Neural progenitor cell (in vitro differentiated cells): Measurements from ENCODE around the gene PI4KB. TPM values are rescaled to one million over a fixed set of nuclear protein-coding genes. Genes with fewer than 3 reads are reported as not detected.

Experiments
- DNase-seq: peaks from one replicate; pipeline ENCODE4 v3.0.0-alpha.2; 2016; ENCODE audit warnings: low spot score
- H2AFZ ChIP-seq: fragments of 200-600 bp; sonication (generic); replicated peaks from 2 replicates; pipeline ENCODE4 v1.6.1; 2016; ENCODE audit warnings: antibody characterized with exemption
- H3F3A ChIP-seq: fragments of 200-600 bp; sonication (generic); 2 replicates; pipeline ENCODE4 v1.6.1; 2016; ENCODE audit warnings: antibody characterized with exemption, low read depth
- H3K27ac ChIP-seq: fragments of 200-600 bp; sonication (generic); 2 replicates; pipeline ENCODE4 v1.5.1; 2016; ENCODE audit warnings: mild to moderate bottlenecking
- H3K27me3 ChIP-seq: fragments of 200-600 bp; sonication (generic); 2 replicates; pipeline ENCODE4 v1.6.1; 2016; ENCODE audit warnings: mild to moderate bottlenecking, moderate library complexity
- H3K36me3 ChIP-seq: fragments of 200-600 bp; sonication (generic); 2 replicates; pipeline ENCODE4 v1.5.1; 2016
- H3K4me1 ChIP-seq: fragments of 200-600 bp; sonication (generic); 2 replicates; pipeline ENCODE4 v1.6.1; 2016; ENCODE audit warnings: mixed run types
- H3K4me2 ChIP-seq: fragments of 200-600 bp; sonication (generic); 2 replicates; pipeline ENCODE4 v1.6.1; 2016
- H3K4me3 ChIP-seq: fragments of 200-600 bp; sonication (generic); 2 replicates; pipeline ENCODE4 v1.5.1; 2016
- H3K79me2 ChIP-seq: fragments of 200-600 bp; sonication (generic); 2 replicates; pipeline ENCODE4 v1.6.1; 2016; ENCODE audit warnings: low read depth
- H3K9ac ChIP-seq: fragments of 200-600 bp; sonication (generic); 2 replicates; pipeline ENCODE4 v1.6.1; 2016
- H3K9me3 ChIP-seq: fragments of 200-600 bp; sonication (generic); 2 replicates; pipeline ENCODE4 v1.5.1; 2016; ENCODE audit warnings: low read depth
- H4K20me1 ChIP-seq: fragments of 200-600 bp; sonication (generic); 2 replicates; pipeline ENCODE4 v1.6.1; 2016; ENCODE audit warnings: low read depth
- H3K27ac Mint-ChIP-seq: 3 replicates; pipeline ENCODE4 v1.8.0; 2021; ENCODE audit warnings: mixed read lengths
- H3K27me3 Mint-ChIP-seq: 2 replicates; pipeline ENCODE4 v1.8.0; 2022; ENCODE audit warnings: low read depth, mild to moderate bottlenecking, inconsistent platforms, moderate library complexity, mixed read lengths; ENCODE audit not compliant: insufficient read depth
- H3K36me3 Mint-ChIP-seq: 3 replicates; pipeline ENCODE4 v1.8.0; 2021; ENCODE audit warnings: mixed read lengths
- H3K4me1 Mint-ChIP-seq: 3 replicates; pipeline ENCODE4 v1.8.0; 2021; ENCODE audit warnings: mixed read lengths
- H3K4me3 Mint-ChIP-seq: 3 replicates; pipeline ENCODE4 v1.8.0; 2021; ENCODE audit warnings: mild to moderate bottlenecking, moderate library complexity, mixed read lengths
- H3K9me3 Mint-ChIP-seq: 3 replicates; pipeline ENCODE4 v1.8.0; 2020; ENCODE audit warnings: mixed read lengths
- EZH2 ChIP-seq: fragments of 200-600 bp; sonication (generic); IDR thresholded peaks from 2 replicates; pipeline ENCODE4 v1.6.1; 2017; ENCODE audit warnings: antibody characterized with exemption, mild to moderate bottlenecking, moderate library complexity
- EZH2phosphoT487 ChIP-seq: fragments of 200-600 bp; sonication (generic); IDR thresholded peaks from 2 replicates; pipeline ENCODE4 v1.6.1; 2017; ENCODE audit warnings: antibody characterized with exemption
- total RNA-seq: library from RNA; depleted of rRNA; stranded (reverse); fragments of >200 nt; gene quantifications from 2 replicates; pipeline ENCODE4 v1.2.3, GENCODE V29; 2015; ENCODE audit warnings: low replicate concordance
- TF ChIP-seq, protein P1 (sequence below): fragments of 200-600 bp; sonication (generic); IDR thresholded peaks from 2 replicates; pipeline ENCODE4 v1.5.1; 2017; ENCODE audit warnings: antibody characterized with exemption, mild to moderate bottlenecking

The PI4KB gene
- total RNA-seq, 1 donor from 2014 or later: 19.0 TPM

DNA sequence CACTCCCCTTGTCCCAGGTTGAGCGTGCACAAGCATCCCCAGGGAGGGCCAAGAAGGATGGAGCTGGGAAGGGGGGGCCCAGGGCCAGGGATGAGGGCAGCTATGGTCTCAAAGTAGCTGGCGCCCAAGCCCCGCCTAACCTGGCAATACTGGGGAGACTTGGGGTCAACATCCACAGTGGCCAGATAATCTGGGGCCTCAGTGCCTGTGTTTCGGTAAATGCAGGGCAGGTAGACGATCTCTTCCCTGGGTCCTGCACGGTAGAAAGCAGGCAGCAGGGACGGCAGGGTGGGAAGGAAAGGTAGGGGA lies 42.0 kb upstream of the PI4KB start:
- no peak for TF ChIP-seq EZH2
- peaks cover 36% of the 10 kb centered on the region for H3K4me1 Mint-ChIP-seq
- no peak for DNase-seq

DNA sequence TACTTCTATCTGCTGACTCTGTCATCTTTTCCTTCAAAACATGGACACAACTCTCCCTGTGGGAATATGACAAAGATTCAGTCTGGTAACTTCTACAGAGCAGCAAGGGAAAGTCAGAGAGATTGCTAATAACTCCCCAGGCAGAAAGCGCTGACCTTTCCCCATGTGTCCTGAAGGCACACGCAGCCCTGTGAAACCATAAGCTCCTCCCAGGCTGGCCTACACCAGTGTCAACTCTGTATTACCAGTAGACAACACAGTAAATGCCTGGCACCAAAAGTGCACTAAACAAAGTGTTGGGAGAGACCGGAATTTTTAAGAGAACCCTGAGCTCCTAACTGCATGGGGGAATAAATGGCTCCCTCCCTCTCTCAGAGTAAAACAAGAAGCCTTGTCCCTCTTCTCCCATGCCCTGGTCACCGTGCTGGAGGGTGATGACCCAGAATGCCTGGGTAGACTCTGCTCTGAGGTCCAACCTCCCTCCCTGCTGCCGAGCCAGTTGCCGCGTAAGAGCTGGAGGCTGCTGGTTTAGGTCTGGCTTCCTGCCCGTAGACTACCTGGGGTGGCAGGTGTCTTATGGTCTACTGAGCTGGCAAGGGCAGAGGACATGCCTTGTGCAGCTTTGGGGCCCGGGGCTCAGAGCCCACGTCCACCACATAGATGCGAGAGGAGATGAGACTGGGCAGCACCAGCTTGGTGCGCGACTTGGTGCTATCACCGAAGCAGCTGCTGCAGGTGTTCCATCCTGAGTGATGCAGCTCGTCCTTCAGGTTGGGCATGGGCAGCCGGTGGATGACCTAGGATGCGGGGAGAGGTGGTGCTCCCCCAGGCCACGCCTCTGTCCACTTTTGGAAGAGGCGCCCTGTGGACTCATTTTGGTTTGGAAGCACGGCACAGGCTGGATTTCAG lies 41.4 kb upstream of the PI4KB start:
- no peak overlapping the region for H3K4me3 Mint-ChIP-seq
- peaks cover 31% of the 10 kb centered on the region for H3K4me1 Mint-ChIP-seq
- Histone ChIP-seq H3K9me3 (no peaks in the 10 kb centered on the region), H3K4me2 (no peak overlapping the region), H3K79me2 (no peaks in the 10 kb centered on the region), H3K27ac (no peak overlapping the region), H3K4me1 (peaks cover 24% of the 10 kb centered on the region), H3F3A (no peaks in the 10 kb centered on the region), H2AFZ (no peak overlapping the region), H3K27me3 (no peaks in the 10 kb centered on the region), H3K4me3 (no peak overlapping the region), H3K36me3 (no peaks in the 10 kb centered on the region), H3K9ac (no peak overlapping the region), H4K20me1 (no peaks in the 10 kb centered on the region)
- H3K9me3 Mint-ChIP-seq: peaks cover 2% of the 10 kb centered on the region
- H3K27me3 Mint-ChIP-seq: peaks cover 2% of the 10 kb centered on the region
- H3K27ac Mint-ChIP-seq: no peak overlapping the region
- TF ChIP-seq, protein P1, sequence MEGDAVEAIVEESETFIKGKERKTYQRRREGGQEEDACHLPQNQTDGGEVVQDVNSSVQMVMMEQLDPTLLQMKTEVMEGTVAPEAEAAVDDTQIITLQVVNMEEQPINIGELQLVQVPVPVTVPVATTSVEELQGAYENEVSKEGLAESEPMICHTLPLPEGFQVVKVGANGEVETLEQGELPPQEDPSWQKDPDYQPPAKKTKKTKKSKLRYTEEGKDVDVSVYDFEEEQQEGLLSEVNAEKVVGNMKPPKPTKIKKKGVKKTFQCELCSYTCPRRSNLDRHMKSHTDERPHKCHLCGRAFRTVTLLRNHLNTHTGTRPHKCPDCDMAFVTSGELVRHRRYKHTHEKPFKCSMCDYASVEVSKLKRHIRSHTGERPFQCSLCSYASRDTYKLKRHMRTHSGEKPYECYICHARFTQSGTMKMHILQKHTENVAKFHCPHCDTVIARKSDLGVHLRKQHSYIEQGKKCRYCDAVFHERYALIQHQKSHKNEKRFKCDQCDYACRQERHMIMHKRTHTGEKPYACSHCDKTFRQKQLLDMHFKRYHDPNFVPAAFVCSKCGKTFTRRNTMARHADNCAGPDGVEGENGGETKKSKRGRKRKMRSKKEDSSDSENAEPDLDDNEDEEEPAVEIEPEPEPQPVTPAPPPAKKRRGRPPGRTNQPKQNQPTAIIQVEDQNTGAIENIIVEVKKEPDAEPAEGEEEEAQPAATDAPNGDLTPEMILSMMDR: no peak
- no peak for TF ChIP-seq EZH2phosphoT487
- TF ChIP-seq EZH2: no peak
- DNase-seq: no peak
- peaks cover 20% of the 10 kb centered on the region for H3K36me3 Mint-ChIP-seq

More for the DNA sequence above, 42.0 kb upstream of the PI4KB start:
- no peak overlapping the region for H3K4me3 ChIP-seq
- H2AFZ ChIP-seq: no peak overlapping the region
- H3K79me2 ChIP-seq: no peaks in the 10 kb centered on the region
- H3K36me3 ChIP-seq: no peaks in the 10 kb centered on the region
- Mint-ChIP-seq H3K36me3 (peaks cover 14% of the 10 kb centered on the region), H3K27ac (no peak overlapping the region), H3K4me3 (no peak overlapping the region), H3K9me3 (no peaks in the 10 kb centered on the region), H3K27me3 (peaks cover 2% of the 10 kb centered on the region)
- H3K9ac ChIP-seq: no peak overlapping the region
- H3F3A ChIP-seq: no peaks in the 10 kb centered on the region
- H4K20me1 ChIP-seq: no peaks in the 10 kb centered on the region
- H3K9me3 ChIP-seq: no peaks in the 10 kb centered on the region
- no peaks in the 10 kb centered on the region for H3K27me3 ChIP-seq
- no peak overlapping the region for H3K4me2 ChIP-seq
- no peak overlapping the region for H3K27ac ChIP-seq
- peaks cover 26% of the 10 kb centered on the region for H3K4me1 ChIP-seq

DNA sequence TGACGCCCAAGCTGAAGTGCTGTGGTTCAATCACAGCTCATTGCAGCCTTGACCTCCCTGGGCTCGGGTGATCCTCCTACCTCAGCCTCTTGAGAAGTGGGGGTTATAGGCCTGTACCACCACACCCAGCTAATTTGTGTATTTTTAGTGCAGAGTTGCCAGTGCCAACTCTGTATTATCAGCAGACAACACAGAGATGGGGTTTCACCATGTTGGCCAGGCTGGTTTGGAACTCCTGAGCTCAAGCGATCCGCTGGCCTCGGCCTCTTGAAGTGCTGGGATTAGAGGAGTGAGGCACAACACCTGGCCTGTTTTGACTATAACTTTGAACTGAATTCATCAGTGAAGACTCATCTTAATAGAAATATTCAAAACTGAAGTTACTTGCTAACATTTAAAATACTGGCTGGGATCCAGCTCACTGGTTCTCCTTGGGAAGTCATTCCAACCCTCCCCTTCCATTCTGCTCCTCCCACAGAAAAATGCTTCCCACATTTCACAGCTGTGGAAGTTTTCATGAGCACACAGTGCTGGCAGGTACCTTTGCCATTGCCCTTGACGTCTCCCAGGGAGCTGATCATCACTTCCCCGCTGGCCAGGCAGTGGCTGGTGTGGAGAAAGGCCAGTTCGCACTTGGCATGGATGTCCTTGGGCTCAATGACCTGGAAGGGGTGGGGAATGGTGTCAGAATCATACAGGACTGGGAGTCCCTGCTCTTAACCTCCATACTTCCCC lies 40.6 kb upstream of the PI4KB start:
- H4K20me1 ChIP-seq: no peaks in the 10 kb centered on the region
- no peak overlapping the region for H2AFZ ChIP-seq
- Mint-ChIP-seq H3K9me3 (peaks cover 9% of the 10 kb centered on the region), H3K27me3 (peaks cover 6% of the 10 kb centered on the region), H3K36me3 (peaks cover 28% of the 10 kb centered on the region), H3K27ac (no peak overlapping the region), H3K4me1 (peaks cover 27% of the 10 kb centered on the region), H3K4me3 (no peak overlapping the region)
- no peaks in the 10 kb centered on the region for H3K36me3 ChIP-seq
- no peak overlapping the region for H3K4me3 ChIP-seq
- no peak overlapping the region for H3K27ac ChIP-seq
- H3K4me1 ChIP-seq: peaks cover 19% of the 10 kb centered on the region
- H3K9ac ChIP-seq: no peak overlapping the region
- H3K9me3 ChIP-seq: no peaks in the 10 kb centered on the region
- no peaks in the 10 kb centered on the region for H3F3A ChIP-seq
- TF ChIP-seq EZH2 (no peak), EZH2phosphoT487 (no peak)
- TF ChIP-seq, protein P1: no peak
- no peak overlapping the region for H3K4me2 ChIP-seq
- no peaks in the 10 kb centered on the region for H3K79me2 ChIP-seq
- DNase-seq: no peak
- no peaks in the 10 kb centered on the region for H3K27me3 ChIP-seq

DNA sequence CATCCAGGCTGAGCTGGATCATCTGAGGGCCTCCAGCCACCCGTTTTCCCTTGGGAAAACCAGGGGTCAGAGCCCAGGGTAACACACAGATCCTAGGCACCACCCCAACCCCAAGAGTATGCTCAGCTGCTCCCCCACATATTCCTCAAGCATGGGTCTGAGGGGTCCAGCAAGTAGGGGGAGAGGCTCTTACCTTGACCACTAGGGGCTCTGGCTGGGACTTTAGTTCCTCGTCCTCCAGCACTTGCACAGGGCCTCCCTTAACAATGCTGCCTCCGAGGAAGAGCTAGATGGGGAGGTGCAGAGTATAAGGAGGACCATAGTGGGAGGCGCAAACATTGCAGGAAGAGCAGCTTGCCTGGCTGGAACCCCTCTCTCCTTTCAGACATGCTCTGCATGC lies 37.8 kb upstream of the PI4KB start:
- Mint-ChIP-seq H3K27me3 (peaks cover 6% of the 10 kb centered on the region), H3K4me1 (peaks cover 5% of the 10 kb centered on the region), H3K9me3 (peaks cover 26% of the 10 kb centered on the region), H3K27ac (peak overlapping the region; percentile 48), H3K4me3 (no peak overlapping the region), H3K36me3 (peaks cover 42% of the 10 kb centered on the region)
- no peaks in the 10 kb centered on the region for H3K4me1 ChIP-seq
- no peak overlapping the region for H3K27ac ChIP-seq
- H3K36me3 ChIP-seq: no peaks in the 10 kb centered on the region
- H3K4me2 ChIP-seq: no peak overlapping the region
- no peaks in the 10 kb centered on the region for H3K79me2 ChIP-seq
- no peak overlapping the region for H3K9ac ChIP-seq
- no peaks in the 10 kb centered on the region for H3K9me3 ChIP-seq
- H4K20me1 ChIP-seq: no peaks in the 10 kb centered on the region
- no peaks in the 10 kb centered on the region for H3K27me3 ChIP-seq
- H3K4me3 ChIP-seq: no peak overlapping the region
- no peak for TF ChIP-seq EZH2phosphoT487
- TF ChIP-seq, protein P1: no peak
- no peak for TF ChIP-seq EZH2
- no peak overlapping the region for H2AFZ ChIP-seq
- no peaks in the 10 kb centered on the region for H3F3A ChIP-seq
- DNase-seq: no peak
